Endothelial cell of umbilical vein (primary cell): ENCODE data around the gene RAB8B.

Experiments
- EZH2 ChIP-seq: IDR thresholded peaks from 2 replicates; pipeline ENCODE4 v1.6.1; 2012; ENCODE audit warnings: borderline replicate concordance, low read depth, mild to moderate bottlenecking, moderate library complexity, low read length, inconsistent platforms; ENCODE audit not compliant: severe bottlenecking
- MYC ChIP-seq: IDR thresholded peaks from one replicate; pipeline ENCODE4 v1.6.1; 2011; ENCODE audit warnings: mild to moderate bottlenecking, low read depth, low read length
- POLR2A ChIP-seq: IDR thresholded peaks from 2 replicates; pipeline ENCODE4 v1.6.1; 2012; ENCODE audit warnings: low read depth, mild to moderate bottlenecking, control low read depth, low read length
- POLR2AphosphoS5 ChIP-seq: IDR thresholded peaks from 2 replicates; pipeline ENCODE4 v1.6.1; 2012; ENCODE audit warnings: low read depth, mild to moderate bottlenecking, control low read depth, low read length, moderate library complexity; ENCODE audit not compliant: insufficient read depth
- TF ChIP-seq, protein P1 (sequence below), 2 donors: IDR thresholded peaks; 1 replicate in 1 of 2; 2 replicates in 1 of 2; pipeline ENCODE4 v1.5.1; 2011; ENCODE audit warnings: low read length in 2 of 2, mild to moderate bottlenecking in 2 of 2, moderate library complexity in 2 of 2, control low read depth in 1 of 2, inconsistent platforms in 1 of 2, low read depth in 1 of 2; ENCODE audit not compliant: insufficient read depth in 1 of 2; ENCODE audit errors: extremely low read depth in 1 of 2
- TF ChIP-seq, protein P2 (sequence below): IDR thresholded peaks from 2 replicates; pipeline ENCODE4 v1.6.1; 2011; ENCODE audit not compliant: insufficient read depth, insufficient read length

DNA sequence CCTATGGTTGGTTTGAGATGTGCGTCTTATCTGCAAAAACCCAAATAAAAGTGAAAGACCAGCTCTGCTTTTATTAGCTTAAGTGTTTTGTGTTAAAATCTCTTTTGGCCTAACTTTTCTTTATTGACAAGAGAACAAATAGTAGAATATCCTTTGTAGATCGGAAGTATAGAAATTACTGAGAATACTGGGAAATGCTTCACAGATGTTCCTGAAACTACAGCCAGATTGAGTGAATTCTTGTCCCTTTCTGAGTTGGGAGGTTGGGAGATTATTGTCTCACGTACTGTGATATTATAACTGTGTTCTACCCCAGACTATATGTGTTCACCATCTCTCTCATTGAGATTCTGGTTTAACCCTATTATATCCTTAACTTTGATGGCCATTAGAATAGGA is 21.7 kb downstream of the RAB8B start:
- TF ChIP-seq, protein P1, sequence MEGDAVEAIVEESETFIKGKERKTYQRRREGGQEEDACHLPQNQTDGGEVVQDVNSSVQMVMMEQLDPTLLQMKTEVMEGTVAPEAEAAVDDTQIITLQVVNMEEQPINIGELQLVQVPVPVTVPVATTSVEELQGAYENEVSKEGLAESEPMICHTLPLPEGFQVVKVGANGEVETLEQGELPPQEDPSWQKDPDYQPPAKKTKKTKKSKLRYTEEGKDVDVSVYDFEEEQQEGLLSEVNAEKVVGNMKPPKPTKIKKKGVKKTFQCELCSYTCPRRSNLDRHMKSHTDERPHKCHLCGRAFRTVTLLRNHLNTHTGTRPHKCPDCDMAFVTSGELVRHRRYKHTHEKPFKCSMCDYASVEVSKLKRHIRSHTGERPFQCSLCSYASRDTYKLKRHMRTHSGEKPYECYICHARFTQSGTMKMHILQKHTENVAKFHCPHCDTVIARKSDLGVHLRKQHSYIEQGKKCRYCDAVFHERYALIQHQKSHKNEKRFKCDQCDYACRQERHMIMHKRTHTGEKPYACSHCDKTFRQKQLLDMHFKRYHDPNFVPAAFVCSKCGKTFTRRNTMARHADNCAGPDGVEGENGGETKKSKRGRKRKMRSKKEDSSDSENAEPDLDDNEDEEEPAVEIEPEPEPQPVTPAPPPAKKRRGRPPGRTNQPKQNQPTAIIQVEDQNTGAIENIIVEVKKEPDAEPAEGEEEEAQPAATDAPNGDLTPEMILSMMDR (IDR thresholded peaks at IDR 0.05; ENCODE audit: extremely low read depth in 1 of 2, insufficient read depth in 1 of 2, low read depth in 1 of 2, low read length in 2 of 2) = no peak
- no peak for TF ChIP-seq POLR2AphosphoS5
- TF ChIP-seq, protein P2, sequence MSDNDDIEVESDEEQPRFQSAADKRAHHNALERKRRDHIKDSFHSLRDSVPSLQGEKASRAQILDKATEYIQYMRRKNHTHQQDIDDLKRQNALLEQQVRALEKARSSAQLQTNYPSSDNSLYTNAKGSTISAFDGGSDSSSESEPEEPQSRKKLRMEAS = no peak
- TF ChIP-seq EZH2 = no peak
- TF ChIP-seq MYC = no peak
- TF ChIP-seq POLR2A = no peak
